Right lung (tissue), 5 donors: ENCODE measurements around the gene PPARA. TPM values are rescaled to one million over a fixed set of nuclear protein-coding genes. Genes with fewer than 3 reads are reported as not detected.
A peak's percentile ranks its signal among the peaks of the same experiment; 100 is the strongest.

Experiments
- DNase-seq, 2 donors: peaks; one replicate each; pipeline ENCODE4 v3.0.0-alpha.2; 2013
- polyA plus RNA-seq, 5 donors: library from polyadenylated mRNA; unstranded; fragments of 120-200 nt; gene quantifications; one replicate each; pipeline versions ENCODE4 v1.2.1 to v1.2.3, GENCODE V29; 2013; ENCODE audit warnings: inconsistent platforms in 1 of 5, low replicate concordance in 1 of 5; ENCODE audit not compliant: insufficient read length in 5 of 5, insufficient read depth in 1 of 5

The PPARA gene
- polyA plus RNA-seq, 5 donors: 11.8 to 14.8 (median 14.1) TPM

- no peak for DNase-seq
Measured at GRCh38 chr22:46113910-46114517, 36.3 kb upstream of the PPARA start.

DNA sequence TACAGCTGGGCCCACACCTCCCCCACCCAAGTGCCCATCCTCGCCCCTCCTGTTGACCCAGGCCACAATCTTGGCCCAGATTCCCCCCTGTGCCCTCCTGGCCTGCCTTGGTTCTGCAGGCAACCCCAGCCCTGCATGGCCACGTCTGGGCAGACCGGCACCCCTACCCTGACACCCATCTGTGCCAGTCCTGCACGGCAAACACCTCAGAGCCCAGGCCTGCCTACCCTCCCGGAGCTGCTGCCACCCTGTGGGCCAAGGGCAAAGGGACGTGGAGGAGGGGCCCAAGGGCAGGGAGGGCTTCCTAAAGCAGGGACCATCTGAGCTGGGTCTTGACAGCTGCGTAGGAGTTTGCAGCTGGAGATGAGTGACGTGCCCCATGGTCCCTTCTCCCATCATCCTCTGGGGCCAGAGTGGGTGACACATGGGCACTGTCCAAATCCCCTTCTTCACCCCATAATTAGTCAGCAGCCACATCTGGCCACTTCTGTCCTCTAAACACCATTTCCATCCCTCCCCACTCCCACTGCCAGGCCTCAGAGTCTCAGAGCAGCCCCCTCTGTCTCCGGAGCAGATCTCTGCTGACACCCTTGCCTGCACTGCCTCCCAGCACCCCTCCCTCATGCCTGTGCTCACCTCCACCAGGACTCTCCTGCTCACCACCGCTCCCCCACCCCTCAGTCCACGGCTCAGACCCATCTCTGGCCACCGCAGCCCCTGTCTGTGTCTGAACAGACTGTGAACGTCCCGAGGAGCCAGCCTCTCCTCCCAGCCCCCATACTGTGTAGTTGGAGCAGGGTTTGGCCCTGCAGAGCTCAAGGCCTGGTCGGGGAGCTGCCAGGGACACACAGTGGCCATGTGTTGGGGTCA is 35.6 kb upstream of the PPARA start:
- DNase-seq: no peak

DNA sequence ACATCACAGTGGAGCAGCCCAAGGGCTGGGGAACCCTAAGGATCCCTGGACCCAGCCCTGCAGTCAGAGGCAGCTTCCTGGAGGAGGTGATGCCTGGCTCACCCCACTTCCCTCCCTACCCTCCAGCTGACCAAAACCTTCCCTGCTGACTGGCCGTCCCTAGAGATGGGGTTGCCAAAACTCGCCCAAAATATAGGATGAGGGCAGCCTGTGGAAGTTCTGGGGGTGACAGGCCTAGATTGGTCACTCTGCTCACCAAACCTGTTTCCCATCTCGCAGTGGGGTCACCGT is 35.0 kb upstream of the PPARA start:
- DNase-seq: no peak

GRCh38 chr22:46115755-46116490 is 34.4 kb upstream of the PPARA start:
- DNase-seq: no peak

GRCh38 chr22:46116491-46116958 is 33.8 kb upstream of the PPARA start:
- DNase-seq: peak; percentile 86 to 88

- DNase-seq: no peak
Measured at GRCh38 chr22:46117206-46118199, 32.8 kb upstream of the PPARA start.

DNA sequence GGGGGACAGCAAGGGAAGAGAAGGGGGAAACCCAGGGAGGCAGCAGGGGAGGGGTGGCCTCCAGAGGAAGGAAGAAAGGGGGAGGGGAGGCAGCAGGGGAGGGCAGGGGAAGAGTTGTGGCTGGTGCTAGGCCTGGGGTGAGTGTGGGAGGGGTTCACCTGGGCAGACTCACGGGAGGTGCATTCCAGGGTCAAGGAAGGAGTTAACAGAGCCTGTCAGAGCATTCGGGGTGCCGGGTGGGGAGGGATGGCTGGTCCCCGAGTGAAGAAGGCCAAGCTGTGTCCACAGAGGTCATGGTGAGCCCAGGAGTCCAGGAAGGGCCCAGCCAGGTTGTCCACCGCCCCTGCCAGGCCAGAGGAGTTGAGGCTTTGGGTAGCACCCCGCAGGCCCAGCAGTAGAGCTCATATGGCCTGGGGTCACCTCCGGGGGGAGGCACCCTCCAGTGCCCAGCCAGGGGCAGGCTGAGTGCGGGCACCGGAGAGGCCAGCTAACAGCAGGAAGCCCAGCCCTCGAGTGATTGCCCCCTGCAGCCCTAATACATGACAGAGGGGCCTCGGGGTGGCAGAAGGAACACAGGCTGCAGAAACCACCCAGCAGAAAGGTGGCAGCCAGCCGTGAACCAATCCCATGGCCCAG is 31.1 kb upstream of the PPARA start:
- DNase-seq: no peak

GRCh38 chr22:46119729-46120419 is 30.5 kb upstream of the PPARA start:
- peak; percentile 45 to 58 for DNase-seq

DNA sequence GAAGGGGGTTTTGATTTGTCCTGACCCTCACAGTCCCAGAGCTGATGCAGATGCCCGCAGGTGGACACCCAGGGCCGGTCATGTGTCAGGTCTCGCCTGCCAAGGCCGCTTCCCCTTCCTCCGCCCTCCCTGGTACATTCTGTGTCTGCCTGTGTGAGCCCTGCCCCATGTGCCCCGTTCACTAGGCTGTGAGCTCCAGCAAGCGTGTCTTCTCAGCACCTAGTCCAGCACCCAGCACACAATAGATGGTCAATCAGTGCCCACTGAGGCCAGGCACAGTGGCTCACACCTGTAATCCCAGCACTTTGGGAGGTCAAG is 29.9 kb upstream of the PPARA start:
- no peak for DNase-seq

GRCh38 chr22:46121079-46121478 is 29.2 kb upstream of the PPARA start:
- DNase-seq: no peak

- no peak for DNase-seq
Measured at GRCh38 chr22:46121523-46122287, 28.6 kb upstream of the PPARA start.

DNA sequence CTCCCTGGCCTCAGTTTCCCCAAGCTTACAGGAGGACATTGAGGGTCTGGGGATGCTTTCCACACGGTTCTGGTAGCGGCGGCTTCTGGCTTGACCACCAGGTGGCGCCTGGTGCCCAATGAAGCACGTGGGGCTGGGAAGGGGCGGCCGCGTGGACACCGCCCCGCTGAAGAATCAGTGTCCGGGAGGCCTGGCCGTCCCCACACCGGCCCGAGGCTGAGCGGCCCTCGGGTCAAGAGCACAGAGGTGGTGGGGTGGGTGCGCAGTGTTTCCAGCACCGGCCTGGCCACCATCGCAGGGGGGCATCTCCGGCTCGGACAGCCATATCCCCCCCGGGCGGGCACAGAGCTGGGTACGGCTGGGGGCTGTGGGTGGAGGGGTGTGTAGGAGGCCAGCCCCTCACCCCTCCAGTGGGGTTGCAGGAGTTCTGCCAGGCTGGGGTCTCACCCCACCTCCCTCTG is 27.8 kb upstream of the PPARA start:
- DNase-seq: peak in 1 of 2 donors; percentile 55

DNA sequence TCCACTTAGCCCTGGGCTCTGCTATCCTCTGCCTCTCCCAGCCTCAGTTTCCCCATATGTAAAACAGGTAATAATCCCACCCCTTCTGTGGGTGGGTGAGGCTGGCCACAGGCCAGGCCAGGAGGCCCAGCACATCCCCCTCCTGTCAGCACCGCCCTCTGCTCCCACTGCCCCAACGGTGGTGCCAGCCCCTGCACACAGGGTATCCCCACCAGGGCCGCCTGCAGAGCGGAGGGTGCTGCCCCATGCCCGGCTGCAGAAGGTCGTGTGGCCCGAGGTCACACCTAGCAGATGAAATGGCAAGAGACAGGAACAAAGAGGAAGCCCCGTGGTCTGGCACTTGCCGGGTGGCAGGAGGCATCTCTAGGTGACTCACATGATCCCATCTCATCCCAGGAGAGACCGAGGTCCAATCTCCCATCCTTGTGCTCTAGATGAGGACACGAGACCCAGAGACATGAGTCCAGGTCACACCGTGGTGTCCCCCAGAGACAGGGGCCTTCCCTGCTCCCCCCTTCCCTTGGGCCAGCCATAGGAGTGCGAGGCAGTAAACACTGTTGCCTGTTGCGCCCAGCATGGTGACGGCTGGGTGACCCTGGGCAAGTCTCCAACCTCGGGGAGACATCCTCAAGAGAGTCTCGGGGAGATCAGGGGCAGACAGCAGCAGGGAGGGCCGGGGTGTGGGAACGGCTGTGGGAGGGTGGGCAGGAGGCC is 27.2 kb upstream of the PPARA start:
- DNase-seq: no peak

GRCh38 chr22:46123694-46124382 is 26.5 kb upstream of the PPARA start:
- no peak for DNase-seq

- DNase-seq: no peak
Measured at GRCh38 chr22:46124383-46125144, 25.8 kb upstream of the PPARA start.

DNA sequence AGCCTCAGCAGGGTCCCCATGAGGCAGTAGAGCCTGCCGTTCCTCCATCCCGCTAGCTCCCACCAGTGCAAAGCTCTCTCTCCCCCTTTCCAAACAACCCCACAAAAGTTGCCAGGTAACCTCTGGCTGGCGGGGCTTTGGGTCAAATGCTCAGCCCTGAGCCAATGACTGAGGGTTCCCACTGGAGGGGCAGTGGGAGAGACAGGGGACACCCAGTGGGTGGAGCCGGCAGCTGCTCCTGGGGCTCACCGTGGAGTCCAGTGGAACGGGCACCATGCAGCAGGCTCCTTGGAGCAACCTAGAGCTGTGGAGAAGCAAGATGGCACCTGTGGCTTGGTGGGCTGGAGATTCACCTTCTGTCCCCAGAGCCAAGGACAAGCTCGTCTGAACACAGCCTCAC is 25.0 kb upstream of the PPARA start:
- no peak for DNase-seq
